ENCODE measurements around the gene SPPL2B. TPM values are rescaled to one million over a fixed set of nuclear protein-coding genes. Genes with fewer than 3 reads are reported as not detected.

Gene SPPL2B
- 23.0 and 24.5 TPM in 2 replicates for total RNA-seq

GRCh38 chr19:2328401-2329148, at the start of gene SPPL2B, which contains the start of gene LSM7:
SPPL2B (plus strand) TSS chr19:2328684; CDS start chr19:2328710, 26 bp downstream.
LSM7 (minus strand) TSS chr19:2328586; CDS start chr19:2328566, 20 bp downstream.

GRCh38 chr19:2282062-2282861, 46.2 kb upstream of the SPPL2B start, which contains the start of gene PEAK3:
PEAK3 (minus strand) TSS chr19:2282175; CDS start chr19:2280931, 1,244 bp downstream.

GRCh38 chr19:2308114-2308556, 20.3 kb upstream of the SPPL2B start, which contains the start of gene LINGO3:
LINGO3 (minus strand) TSS chr19:2308154; CDS start chr19:2291776, 16,378 bp downstream.

GRCh38 chr19:2359992-2360685, 31.7 kb downstream of the SPPL2B start, which contains the start of gene TMPRSS9:
TMPRSS9 (plus strand) TSS chr19:2360265; CDS start chr19:2389786, 29,521 bp downstream.

Other genes with a start within 250 kb of the SPPL2B start
- 22.6 and 22.9 TPM in 2 replicates for gene MOB3A, start 232.4 kb upstream of the SPPL2B start, total RNA-seq
- gene IZUMO4, start 231.8 kb upstream of the SPPL2B start, total RNA-seq: 0.43 and 0.78 TPM in 2 replicates
- gene AP3D1, start 177.1 kb upstream of the SPPL2B start, total RNA-seq: 85.0 and 97.7 TPM in 2 replicates
- 5.2 and 5.5 TPM in 2 replicates for gene DOT1L, start 164.8 kb upstream of the SPPL2B start, total RNA-seq
- 22.7 TPM in 2 replicates for gene PLEKHJ1, start 92.4 kb upstream of the SPPL2B start, total RNA-seq
- 18.3 and 20.9 TPM in 2 replicates for gene SF3A2, start 91.9 kb upstream of the SPPL2B start, total RNA-seq
- 0.22 and 1.2 TPM in 2 replicates for gene AMH, start 79.4 kb upstream of the SPPL2B start, total RNA-seq
- gene JSRP1, start 72.3 kb upstream of the SPPL2B start, total RNA-seq: not detected in 2 replicates
- not detected in 2 replicates for gene PEAK3, start 46.5 kb upstream of the SPPL2B start, total RNA-seq
- gene LINGO3, start 20.5 kb upstream of the SPPL2B start, total RNA-seq: not detected in 2 replicates
- gene LSM7, start 98 bp upstream of the SPPL2B start, total RNA-seq: 63.5 and 98.4 TPM in 2 replicates
- not detected in 2 replicates for gene TMPRSS9, start 31.6 kb downstream of the SPPL2B start, total RNA-seq
- gene TIMM13, start 98.9 kb downstream of the SPPL2B start, total RNA-seq: 22.7 and 24.2 TPM in 2 replicates
- 40.8 and 41.8 TPM in 2 replicates for gene LMNB2, start 128.3 kb downstream of the SPPL2B start, total RNA-seq
- gene GADD45B, start 147.4 kb downstream of the SPPL2B start, total RNA-seq: 34.3 and 34.8 TPM in 2 replicates